Aorta (tissue), 5 donors: ENCODE data around the gene SLIT3. TPM values are rescaled to one million over a fixed set of nuclear protein-coding genes. Genes with fewer than 3 reads are reported as not detected.

Experiments
- ATAC-seq: fragments of 200-7000 bp; cut with Tn5 transposase; one replicate; pipeline ENCODE4 v1.9.1; 2022; ENCODE audit warnings: moderate library complexity; ENCODE audit not compliant: low FRiP score
- DNase-seq, 2 donors: peaks; one replicate each; pipeline ENCODE4 v3.0.0-alpha.2; 2020
- H3K27ac ChIP-seq, 2 donors: one replicate each; pipeline ENCODE4 v1.5.1; 2013; ENCODE audit warnings: low read length in 2 of 2, mild to moderate bottlenecking in 2 of 2, moderate library complexity in 2 of 2, control low read depth in 1 of 2, inconsistent platforms in 1 of 2, low read depth in 1 of 2
- H3K27me3 ChIP-seq, 2 donors: one replicate each; pipeline ENCODE4 v1.6.1; 2013; ENCODE audit warnings: control low read depth in 1 of 2, low read length in 1 of 2, mild to moderate bottlenecking in 1 of 2, moderate library complexity in 1 of 2; ENCODE audit not compliant: insufficient read depth in 2 of 2, control insufficient read depth in 1 of 2
- H3K36me3 ChIP-seq, 2 donors: one replicate each; pipeline ENCODE4 v1.6.1; 2013; ENCODE audit warnings: control low read depth in 1 of 2, low read length in 1 of 2, mild to moderate bottlenecking in 1 of 2; ENCODE audit not compliant: insufficient read depth in 2 of 2, control insufficient read depth in 1 of 2
- H3K4me1 ChIP-seq, 2 donors: one replicate each; pipeline ENCODE4 v1.6.1; 2013; ENCODE audit warnings: low read length in 2 of 2, control low read depth in 1 of 2, mild to moderate bottlenecking in 1 of 2, moderate library complexity in 1 of 2; ENCODE audit not compliant: insufficient read depth in 2 of 2, control insufficient read depth in 1 of 2
- H3K4me3 ChIP-seq, 2 donors: one replicate each; pipeline ENCODE4 v1.5.1; 2013; ENCODE audit warnings: low read length in 2 of 2, control low read depth in 1 of 2, mild to moderate bottlenecking in 1 of 2
- H3K9me3 ChIP-seq: one replicate; pipeline ENCODE4 v1.6.1; 2013; ENCODE audit warnings: mild to moderate bottlenecking, low read length; ENCODE audit not compliant: control insufficient read depth
- WGBS, 2 donors: extraction: QIAGEN DNeasy Blood & Tissue Kit; methylation state at CpG; one replicate each; pipeline ENCODE4 v1.1.7; 2013; 5-methylcytosine and 5-hydroxymethylcytosine counted together
- intact Hi-C, 2 donors: fragments of 100-400 bp; cut with DNase I; formaldehyde crosslinking; loops; one replicate each; pipeline versions ENCODE4 v1.14.2 to v1.15.0; 2022
- polyA plus RNA-seq, 2 donors: library from polyadenylated mRNA; stranded (reverse); fragments of 200-250 nt; gene quantifications; one replicate each; pipeline ENCODE4 v1.2.3, GENCODE V29; 2013
- total RNA-seq, 2 donors: library from RNA; stranded (reverse); fragmentation: NEBNext Ultra II Directional; extraction: Animal tissue kit (Norgen Biotek cat#: 25700); gene quantifications; one replicate each; pipeline ENCODE4 v1.2.1, GENCODE V29; 2021
- donor health status: healthy with polysubstance abuse.
- donor health status: Bipolar disorder and iron deficiency.
- donor health status: DM: no; HTN: no; CAD: no.
- donor health status: DM: no; HTN: no; CAD: no.
- donor health status: DM: yes; HTN: yes; CAD: no.

Gene SLIT3
- total and polyA plus RNA-seq, 4 donors, result 8.6 to 108 (median 77.0) TPM

DNA sequence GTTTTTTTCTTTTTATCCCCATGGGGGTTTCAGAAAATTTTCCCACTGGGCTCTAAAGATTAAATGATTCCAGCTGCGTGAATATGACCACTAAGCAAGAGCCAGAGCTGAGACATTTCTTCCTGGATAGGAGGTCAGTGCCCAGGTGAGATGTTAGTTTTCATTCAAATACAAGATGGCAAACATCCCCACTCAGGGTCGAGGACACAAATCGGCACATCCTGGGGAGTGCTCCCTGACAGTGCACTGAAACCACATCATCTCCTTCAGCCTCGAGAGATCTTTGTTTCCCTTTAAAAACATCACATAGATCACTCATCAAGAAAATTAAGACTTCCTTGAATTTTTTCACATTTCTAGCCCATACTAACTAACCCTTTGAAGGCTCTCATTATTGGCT is 448.6 kb downstream of the SLIT3 start:
- Histone ChIP-seq H3K36me3 (no peaks in the 10 kb centered on the region), H3K4me3 (no peak overlapping the region), H3K9me3 (no peaks in the 10 kb centered on the region), H3K27me3 (no peaks in the 10 kb centered on the region), H3K4me1 (peaks cover 0 to 1% of the 10 kb centered on the region in 2 donors), H3K27ac (no peak overlapping the region)
- ATAC-seq (no peak), DNase-seq (no peak)
- WGBS, 2 donors, result 33 to 36% methylated on average over 4 of the region's 4 CpGs
- intact Hi-C loops, result no loop called here

DNA sequence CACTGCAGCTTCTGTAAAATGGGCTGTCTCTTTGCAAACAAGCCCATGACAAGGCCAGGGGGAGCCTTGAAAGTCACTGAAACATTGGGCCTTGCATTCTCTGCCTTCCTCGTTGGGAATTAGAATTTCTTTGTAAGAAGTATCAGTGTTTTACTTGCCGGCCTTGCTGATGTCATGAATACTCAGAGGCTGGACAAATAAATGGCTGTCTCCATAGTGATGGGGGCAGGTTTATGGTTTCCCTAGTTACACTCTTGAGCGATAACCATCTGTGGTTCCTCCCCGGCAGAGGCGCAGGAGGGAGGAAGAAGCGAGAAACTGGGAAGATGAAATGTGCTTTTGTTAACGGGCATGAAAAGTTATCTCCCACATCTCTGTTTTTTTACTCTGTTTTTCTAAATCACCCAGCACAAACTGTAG is 449.0 kb downstream of the SLIT3 start:
- 9 to 12% methylated on average over 7 of the region's 7 CpGs for WGBS, 2 donors
- ATAC-seq, result no peak

DNA sequence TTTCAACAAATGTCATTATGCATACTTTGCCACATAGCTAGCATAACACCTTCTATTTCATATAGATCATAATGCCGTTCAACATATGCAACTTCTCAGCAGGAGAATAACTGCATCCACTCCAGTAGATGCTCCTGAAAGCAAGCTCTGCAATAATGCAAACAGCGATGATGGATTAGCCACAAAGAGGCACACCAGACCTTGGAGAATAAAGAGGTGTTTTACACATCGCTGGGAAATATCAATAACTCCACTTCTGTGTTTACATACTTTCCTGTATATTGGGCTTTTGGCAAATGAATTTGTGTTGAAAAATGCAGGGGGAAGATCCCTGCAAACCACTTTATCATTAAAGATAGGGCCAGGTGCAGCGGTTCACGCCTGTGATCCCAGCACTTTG is 450.3 kb downstream of the SLIT3 start:
- no peak for DNase-seq
- H3K4me1 ChIP-seq, result peaks cover 0 to 1% of the 10 kb centered on the region in 2 donors
- ATAC-seq, result no peak
- H3K27ac ChIP-seq, result no peak overlapping the region
- no peaks in the 10 kb centered on the region for H3K27me3 ChIP-seq
- no peak overlapping the region for H3K4me3 ChIP-seq
- H3K36me3 ChIP-seq, result no peaks in the 10 kb centered on the region
- H3K9me3 ChIP-seq, result no peaks in the 10 kb centered on the region
- 90 to 94% methylated on average over 5 of the region's 5 CpGs for WGBS, 2 donors
- intact Hi-C loops, result no loop called here

More for the DNA sequence above, 449.0 kb downstream of the SLIT3 start:
- intact Hi-C loops, result no loop called here
- no peak overlapping the region for H3K27ac ChIP-seq
- H3K4me3 ChIP-seq, result no peak overlapping the region
- DNase-seq, result peak in 1 of 2 donors; percentile 49
- H3K36me3 ChIP-seq, result no peaks in the 10 kb centered on the region
- H3K27me3 ChIP-seq, result no peaks in the 10 kb centered on the region
- peaks cover 0 to 1% of the 10 kb centered on the region in 2 donors for H3K4me1 ChIP-seq
- no peaks in the 10 kb centered on the region for H3K9me3 ChIP-seq

DNA sequence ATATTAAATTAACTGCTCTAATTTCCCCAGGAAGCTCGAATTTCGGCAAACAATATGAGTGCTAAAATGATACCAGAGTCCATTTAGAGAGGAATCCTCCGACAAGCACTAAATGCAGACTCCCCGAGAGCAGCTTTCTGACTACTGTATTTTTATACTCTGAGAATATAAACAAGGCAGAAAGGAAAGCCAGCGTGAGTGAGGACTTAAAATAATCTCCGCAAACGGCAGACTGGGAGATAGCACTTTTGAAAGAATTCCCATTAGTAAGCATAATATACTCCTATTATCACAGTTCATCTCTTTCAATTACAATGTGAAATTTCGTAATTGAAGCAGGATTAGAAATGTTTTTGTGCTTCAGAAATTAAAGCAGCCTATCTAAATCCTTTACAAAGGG is 452.4 kb downstream of the SLIT3 start:
- Histone ChIP-seq H3K27ac (no peak overlapping the region), H3K4me1 (peaks cover 1 to 4% of the 10 kb centered on the region in 2 donors), H3K9me3 (no peaks in the 10 kb centered on the region), H3K27me3 (no peaks in the 10 kb centered on the region), H3K36me3 (no peaks in the 10 kb centered on the region), H3K4me3 (no peak overlapping the region)
- intact Hi-C loops, result no loop called here
- DNase-seq (no peak), ATAC-seq (no peak)
- 92 to 93% methylated on average over 8 of the region's 8 CpGs for WGBS, 2 donors

DNA sequence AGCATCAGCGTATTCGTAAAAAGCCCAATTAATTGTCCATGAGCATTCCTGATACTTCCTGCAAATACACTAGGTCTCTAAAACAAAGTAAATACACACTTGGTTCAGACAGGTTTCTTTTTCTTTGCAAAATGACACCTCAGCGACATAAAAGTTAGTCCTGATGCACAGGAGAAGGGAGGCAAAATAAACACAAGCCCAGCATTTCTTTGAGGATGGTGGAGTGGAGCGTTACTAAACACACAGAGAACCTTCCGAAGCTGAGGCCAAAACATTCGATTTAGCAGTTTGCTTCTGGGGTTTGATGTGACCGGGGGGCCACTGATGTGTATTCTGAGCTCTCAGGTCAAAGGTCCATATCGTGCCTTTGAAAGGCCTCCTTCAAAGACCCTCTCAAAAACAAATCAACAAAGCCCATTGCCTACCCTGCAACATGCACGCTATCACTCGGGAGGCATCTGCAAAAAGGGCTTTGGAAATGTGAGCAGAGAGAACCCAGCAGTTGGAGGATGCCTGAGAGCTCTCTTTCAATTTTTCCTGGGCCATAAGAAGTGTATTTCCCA is 453.3 kb downstream of the SLIT3 start:
- Histone ChIP-seq H3K4me3 (no peak overlapping the region), H3K9me3 (no peaks in the 10 kb centered on the region), H3K27me3 (no peaks in the 10 kb centered on the region), H3K4me1 (peaks cover 1 to 7% of the 10 kb centered on the region in 2 donors), H3K36me3 (no peaks in the 10 kb centered on the region), H3K27ac (no peak overlapping the region)
- no peak for ATAC-seq
- 91 to 93% methylated on average over 10 of the region's 10 CpGs for WGBS, 2 donors
- DNase-seq, result no peak
- intact Hi-C loops, result no loop called here

DNA sequence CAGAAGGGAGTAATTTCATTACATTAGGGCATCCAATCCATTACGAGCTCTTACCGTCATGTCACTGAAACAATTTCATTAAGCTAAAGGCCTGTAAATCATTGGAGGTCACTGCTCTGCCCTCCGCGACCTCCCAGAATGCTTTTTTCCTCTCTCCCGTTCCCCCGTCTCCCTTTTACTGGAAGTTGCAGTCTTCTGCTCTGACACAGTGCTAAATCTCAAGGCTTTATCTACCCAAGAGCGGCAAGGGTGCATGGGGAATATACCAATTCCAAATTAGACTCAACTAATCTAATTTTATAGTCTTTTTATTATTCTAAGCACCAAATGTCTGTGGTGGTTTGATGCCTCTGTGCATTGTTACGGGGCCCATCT is 456.0 kb downstream of the SLIT3 start:
- intact Hi-C loops, result no loop called here
- H3K27ac ChIP-seq, result no peak overlapping the region
- no peak overlapping the region for H3K4me3 ChIP-seq
- WGBS, 2 donors, result 93 to 94% methylated on average over 8 of the region's 8 CpGs
- H3K9me3 ChIP-seq, result no peaks in the 10 kb centered on the region
- no peaks in the 10 kb centered on the region for H3K27me3 ChIP-seq
- H3K4me1 ChIP-seq, result peaks cover 0 to 7% of the 10 kb centered on the region in 2 donors
- no peaks in the 10 kb centered on the region for H3K36me3 ChIP-seq
- ATAC-seq (no peak), DNase-seq (no peak)

DNA sequence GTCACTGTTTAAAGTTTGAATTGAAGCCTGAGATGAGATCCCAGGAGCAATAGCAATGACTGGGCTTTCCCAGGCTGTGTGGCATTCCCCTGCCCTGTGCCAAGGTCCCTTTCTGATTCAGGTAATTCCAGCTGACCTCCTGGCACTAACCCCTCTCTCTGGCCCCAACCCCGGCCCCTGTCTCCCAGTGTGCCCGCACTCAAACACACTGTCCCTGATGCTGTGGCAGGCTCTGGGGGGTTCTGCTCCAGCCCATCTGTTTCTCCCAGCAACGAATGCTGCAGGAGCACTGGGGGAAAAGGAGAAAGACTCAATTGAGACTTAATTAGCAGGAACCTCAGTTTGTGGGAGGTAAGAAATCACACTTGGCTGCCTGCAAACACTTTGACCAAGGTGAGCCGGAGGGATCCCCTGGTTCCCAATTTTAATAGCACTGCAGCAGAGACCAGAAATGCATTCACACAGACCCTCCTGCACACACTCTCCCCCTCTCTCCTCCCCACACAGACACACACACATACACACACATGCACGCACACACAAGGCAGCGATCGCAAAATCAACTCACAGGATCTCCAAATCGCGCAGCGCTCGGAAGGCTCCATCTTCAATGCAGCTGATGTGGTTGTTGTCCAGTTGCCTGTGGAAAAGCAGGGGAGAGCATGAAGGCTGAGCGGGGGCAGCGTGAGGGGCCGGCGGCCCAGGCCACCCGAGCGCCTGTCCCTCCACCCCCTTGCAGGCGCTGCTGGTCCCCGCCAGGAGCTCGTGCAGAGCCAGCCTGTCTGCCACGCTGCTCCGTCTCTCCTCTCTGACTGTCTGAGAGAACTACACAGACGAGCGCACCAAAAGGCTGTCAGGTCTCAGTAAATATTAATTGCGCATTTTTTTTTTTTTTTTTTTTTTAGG is 456.7 kb downstream of the SLIT3 start:
- Histone ChIP-seq H3K36me3 (no peaks in the 10 kb centered on the region), H3K4me3 (no peak overlapping the region), H3K27ac (no peak overlapping the region), H3K4me1 (peaks cover 0 to 7% of the 10 kb centered on the region in 2 donors), H3K9me3 (no peaks in the 10 kb centered on the region), H3K27me3 (no peaks in the 10 kb centered on the region)
- DNase-seq (no peak), ATAC-seq (no peak)
- WGBS, 2 donors, result 81 to 88% methylated on average over 25 of the region's 25 CpGs
- intact Hi-C loops, result no loop called here

DNA sequence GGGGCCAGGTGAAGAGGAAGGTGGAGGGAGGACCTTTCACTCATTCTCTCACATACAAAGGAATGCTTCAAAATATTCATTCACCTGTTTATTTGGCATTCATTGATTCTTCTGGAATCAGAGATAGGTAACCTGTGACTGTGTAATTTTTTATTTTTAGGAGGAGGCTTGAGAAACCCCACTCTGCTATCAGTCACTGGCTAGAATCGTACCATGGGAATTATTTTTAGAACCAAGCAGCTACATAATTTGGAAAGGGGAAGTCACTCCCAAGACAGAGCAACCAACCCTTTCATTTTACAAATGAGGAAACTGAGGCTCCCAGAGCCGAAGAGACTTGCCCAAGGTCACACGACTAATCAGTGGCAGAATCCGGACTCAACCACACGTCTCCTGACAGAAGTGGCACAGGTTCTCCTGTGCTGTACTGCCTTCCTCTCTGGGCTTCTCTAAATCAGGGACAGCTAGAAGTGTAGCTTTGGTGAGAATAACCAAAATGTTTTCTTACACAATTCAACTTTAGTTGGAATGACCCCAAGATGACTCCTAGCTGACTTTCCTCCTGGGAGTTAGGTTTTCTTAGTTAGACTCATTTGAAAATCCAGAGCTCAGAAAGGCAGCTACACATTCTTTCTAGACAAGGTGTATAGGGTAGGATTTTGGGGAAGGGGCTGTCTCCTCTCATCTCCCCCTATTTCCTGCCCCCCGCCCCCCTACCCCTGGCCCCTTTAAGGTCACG is 457.5 kb downstream of the SLIT3 start:
- intact Hi-C loops, result no loop called here
- 31 to 44% methylated on average over 7 of the region's 7 CpGs for WGBS, 2 donors
- no peak overlapping the region for H3K4me3 ChIP-seq
- peak; percentile 13 for ATAC-seq
- no peak overlapping the region for H3K27ac ChIP-seq
- H3K36me3 ChIP-seq, result no peaks in the 10 kb centered on the region
- no peak for DNase-seq
- peaks cover 0 to 7% of the 10 kb centered on the region in 2 donors for H3K4me1 ChIP-seq
- no peaks in the 10 kb centered on the region for H3K27me3 ChIP-seq
- H3K9me3 ChIP-seq, result no peaks in the 10 kb centered on the region
